D721Med (cell line): ENCODE results near the gene B4GALT6.

ENCODE experiments used
- DNase-seq: peaks from one replicate; pipeline ENCODE4 v3.0.0; 2011; ENCODE audit warnings: low spot score; ENCODE audit not compliant: insufficient read length
- FAIRE-seq: peaks from 2 replicates; lab custom pipeline; 2011; peaks lifted over from hg19 to GRCh38; lab: Jason Lieb, UNC
- CTCF ChIP-seq: IDR thresholded peaks from 2 replicates; pipeline ENCODE4 v1.5.1; 2012; ENCODE audit warnings: mild to moderate bottlenecking, control low read depth; ENCODE audit not compliant: insufficient read depth; ENCODE audit errors: missing control alignments

B4GALT6 gene

GRCh38 chr18:31619291-31619690, 65.1 kb downstream of the B4GALT6 start:
- TF ChIP-seq CTCF: no peak
- FAIRE-seq: peak; percentile 11
- no peak for DNase-seq

DNA sequence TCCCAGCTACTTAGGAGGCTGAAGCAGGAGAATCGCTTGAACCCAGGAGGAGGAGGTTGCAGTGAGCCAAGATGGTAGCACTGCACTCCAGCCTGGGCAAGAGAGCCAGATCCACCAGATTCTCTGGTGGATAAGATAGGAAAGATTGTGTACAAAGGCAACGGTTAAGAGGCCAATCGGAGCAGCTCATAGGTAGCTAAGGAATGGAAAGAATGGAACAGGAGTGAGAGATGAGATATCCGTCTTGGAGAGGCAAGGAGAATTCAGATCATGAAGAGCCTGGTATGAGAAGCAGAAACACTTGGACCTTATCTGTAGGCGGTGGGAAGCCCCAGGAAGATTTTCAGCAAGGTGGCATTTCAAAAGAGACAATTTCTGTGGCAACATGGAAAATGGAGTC, 65.6 kb downstream of the B4GALT6 start:
- no peak for TF ChIP-seq CTCF
- DNase-seq: no peak
- FAIRE-seq: no peak

DNA sequence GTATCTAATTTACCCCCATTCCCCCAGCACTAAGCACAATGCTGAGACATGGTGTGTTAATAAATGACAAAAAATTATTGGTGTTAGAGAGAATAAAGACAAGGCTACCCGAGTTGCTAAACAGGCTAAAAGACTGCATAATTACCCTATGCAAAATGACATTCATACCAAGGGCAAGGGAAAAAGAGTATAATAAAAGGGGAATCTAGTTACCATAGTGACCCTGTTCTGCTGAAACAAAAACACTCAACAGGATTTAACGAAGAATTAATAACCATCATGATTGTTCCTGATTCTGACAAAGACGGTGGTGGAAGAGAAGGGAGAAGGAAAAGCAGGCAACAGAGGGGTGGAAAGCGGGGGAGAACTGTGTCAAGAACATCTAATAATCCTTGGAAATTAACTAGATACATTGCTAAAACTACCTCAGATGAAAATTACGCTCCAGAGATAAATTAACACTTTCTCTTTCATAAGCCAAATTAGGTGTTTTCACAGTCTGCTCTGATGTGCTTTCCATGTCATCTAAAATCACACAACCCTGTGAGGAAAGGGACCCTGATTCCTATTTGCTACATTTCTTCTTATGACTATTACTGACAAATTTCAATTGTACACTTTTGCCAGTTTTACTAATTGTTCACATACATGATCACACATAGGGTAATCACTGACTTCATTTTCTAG, 67.2 kb downstream of the B4GALT6 start:
- peak; percentile 73 for FAIRE-seq
- TF ChIP-seq CTCF: no peak
- no peak for DNase-seq

GRCh38 chr18:31616586-31616985, 67.8 kb downstream of the B4GALT6 start:
- no peak for DNase-seq
- FAIRE-seq: no peak
- TF ChIP-seq CTCF: no peak

DNA sequence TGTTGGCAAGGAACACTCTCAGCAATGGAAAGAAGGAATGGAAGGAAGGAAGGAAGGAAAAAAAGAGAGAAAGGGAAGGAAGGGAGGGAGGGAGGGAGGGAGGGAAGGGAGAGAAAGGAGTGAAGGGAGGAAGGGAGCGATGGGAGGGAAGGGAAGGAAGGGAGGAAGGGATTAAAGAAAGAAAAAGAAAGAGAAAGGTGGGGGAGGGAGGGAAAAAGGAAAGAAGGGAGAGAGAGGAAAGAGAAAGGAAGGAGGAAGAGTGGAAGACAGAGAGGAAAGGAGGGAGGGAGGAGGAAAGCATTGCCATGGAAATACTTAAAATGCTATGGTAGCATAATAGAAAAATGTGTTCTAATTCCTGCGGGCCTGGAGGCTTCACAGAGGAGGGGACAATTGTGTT, 70.3 kb downstream of the B4GALT6 start:
- no peak for DNase-seq
- FAIRE-seq: no peak
- no peak for TF ChIP-seq CTCF

DNA sequence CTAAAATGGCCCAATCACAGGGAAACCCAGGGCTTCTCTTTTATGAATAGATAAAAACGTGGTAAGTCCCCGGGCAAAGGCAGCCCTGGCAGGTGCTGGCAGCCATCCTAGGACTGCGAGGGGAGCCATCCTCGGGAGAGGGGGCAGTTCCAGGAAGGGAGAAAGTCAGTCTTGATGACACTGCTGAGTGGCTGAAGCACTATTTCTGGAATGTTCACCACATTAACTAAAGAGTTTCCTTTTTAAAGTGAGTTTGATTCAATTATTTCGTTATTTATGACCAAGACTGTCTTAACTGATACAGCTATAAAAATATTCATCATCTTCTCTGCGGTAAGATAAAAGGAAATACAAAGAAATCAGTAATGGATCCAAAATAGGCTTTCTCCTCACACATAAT, 72.3 kb downstream of the B4GALT6 start:
- DNase-seq (no peak), FAIRE-seq (peak; percentile 88)
- TF ChIP-seq CTCF: no peak

DNA sequence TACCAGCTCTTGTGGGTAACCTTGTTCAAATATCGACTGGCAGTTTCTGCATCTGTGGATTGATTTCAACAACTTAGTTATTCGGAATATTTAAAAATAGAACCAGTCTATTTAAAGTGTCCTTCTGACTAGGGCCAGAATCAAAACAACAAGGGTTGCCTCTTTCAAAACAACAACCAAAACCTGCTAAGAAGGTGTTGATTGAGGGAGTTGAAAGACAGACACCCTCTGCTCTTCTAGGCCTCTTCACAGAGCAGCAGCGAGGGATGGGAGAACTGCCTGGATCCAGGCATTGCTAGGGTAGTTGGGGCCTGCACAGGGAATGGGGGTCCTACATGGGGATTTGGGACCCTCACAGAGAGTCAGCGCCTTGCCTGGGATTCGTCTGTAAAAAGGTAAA, 72.9 kb downstream of the B4GALT6 start:
- FAIRE-seq (no peak), DNase-seq (no peak)
- no peak for TF ChIP-seq CTCF
